PC-9 (cell line): ENCODE data around the gene ZC3H14. TPM values are rescaled to one million over a fixed set of nuclear protein-coding genes. Genes with fewer than 3 reads are reported as not detected.
"Not testable (repeated sequence)": the region's sequence is repeated elsewhere in the genome, so short reads cannot be mapped to it uniquely, and the experiment has no call there.

Experiments used
- BruUV-seq: library from RNA; stranded (reverse); fragments of 400-500 nt; replicated peaks from 2 replicates; lab custom pipeline; 2021; lab: Mats Ljungman, UMichigan
- CTCF ChIA-PET: fragments of 300-600 bp; sonication (Branson Sonifier 250); formaldehyde crosslinking; loops from one replicate; lab custom pipeline; 2022; ENCODE audit warnings: antibody characterized with exemption; lab: Charles Lee
- POLR2A ChIA-PET: fragments of 300-600 bp; sonication (Branson Sonifier 250); formaldehyde crosslinking; loops from one replicate; lab custom pipeline; 2022; ENCODE audit warnings: antibody characterized with exemption; ENCODE audit not compliant: unreplicated experiment; lab: Charles Lee
- DNase-seq, 2 experiments: peaks; one replicate each; pipeline versions ENCODE4 v3.0.0 to v3.0.0-alpha.2; 2015 to 2022; ENCODE audit warnings: mixed read lengths in 1 of 2
- H2AFZ ChIP-seq: fragments of 200-600 bp; sonication (generic); 2 replicates; pipeline ENCODE4 v1.8.1; 2017; ENCODE audit warnings: antibody characterized with exemption
- H3F3A ChIP-seq: fragments of 200-600 bp; sonication (generic); 2 replicates; pipeline ENCODE4 v1.8.1; 2017; ENCODE audit warnings: antibody characterized with exemption, mild to moderate bottlenecking, low read depth; ENCODE audit not compliant: insufficient read depth
- H3K27ac ChIP-seq: fragments of 200-600 bp; sonication (generic); 2 replicates; pipeline ENCODE4 v1.6.1; 2016; ENCODE audit warnings: mixed run types
- H3K27me3 ChIP-seq: fragments of 200-600 bp; sonication (generic); 2 replicates; pipeline ENCODE4 v1.6.1; 2016; ENCODE audit warnings: low read depth, mixed run types; ENCODE audit not compliant: insufficient read depth
- H3K36me3 ChIP-seq: fragments of 200-600 bp; sonication (generic); 2 replicates; pipeline ENCODE4 v1.6.1; 2016; ENCODE audit warnings: low read depth, mixed run types
- H3K4me1 ChIP-seq: fragments of 200-600 bp; sonication (generic); replicated peaks from 2 replicates; pipeline ENCODE4 v1.6.1; 2016; ENCODE audit warnings: mixed run types; ENCODE audit not compliant: insufficient read depth
- H3K4me2 ChIP-seq: fragments of 200-600 bp; sonication (generic); 2 replicates; pipeline ENCODE4 v1.6.1; 2017; ENCODE audit warnings: mixed run types
- H3K4me3 ChIP-seq: fragments of 200-600 bp; sonication (generic); 2 replicates; pipeline ENCODE4 v1.6.1; 2016; ENCODE audit warnings: mixed run types
- H3K79me2 ChIP-seq: fragments of 200-600 bp; sonication (generic); 2 replicates; pipeline ENCODE4 v1.6.1; 2017; ENCODE audit warnings: low read depth, mixed run types
- H3K9me2 ChIP-seq: fragments of 200-600 bp; sonication (generic); 2 replicates; pipeline ENCODE4 v1.8.1; 2017; ENCODE audit warnings: mild to moderate bottlenecking; ENCODE audit not compliant: insufficient read depth
- H3K9me3 ChIP-seq: fragments of 200-600 bp; sonication (generic); 2 replicates; pipeline ENCODE4 v1.8.1; 2016; ENCODE audit warnings: low read depth; ENCODE audit not compliant: insufficient read depth
- H4K20me1 ChIP-seq: fragments of 200-600 bp; sonication (generic); 2 replicates; pipeline ENCODE4 v1.8.1; 2017; ENCODE audit not compliant: insufficient read depth
- CTCF ChIP-seq: fragments of 200-600 bp; sonication (generic); conservative IDR thresholded peaks from 2 replicates; pipeline ENCODE4 v1.6.1; 2017; ENCODE audit warnings: mixed run types, antibody characterized with exemption, mild to moderate bottlenecking, moderate library complexity
- EZH2 ChIP-seq: fragments of 200-600 bp; sonication (generic); IDR thresholded peaks from 2 replicates; pipeline ENCODE4 v1.8.0; 2017; ENCODE audit warnings: antibody characterized with exemption, low read depth
- intact Hi-C: fragments of 100-400 bp; cut with micrococcal nuclease; formaldehyde crosslinking; loops from one replicate; pipeline ENCODE4 v1.10.0; 2022; ENCODE audit not compliant: unreplicated experiment
- total RNA-seq: library from RNA; stranded (reverse); gene quantifications from 2 replicates; pipeline ENCODE4 v1.2.3, GENCODE V29; 2021

The ZC3H14 gene
- total RNA-seq, 1 experiment from 2014 or later = 20.2 TPM

GRCh38 chr14:88522393-88522792 is 40.4 kb upstream of the ZC3H14 start:
- ChIA-PET CTCF (no interaction called here), POLR2A (no interaction called here)
- Histone ChIP-seq H3K27ac (no peak overlapping the region), H3K4me3 (no peak overlapping the region), H3K27me3 (no peaks in the 10 kb centered on the region), H4K20me1 (no peaks in the 10 kb centered on the region), H2AFZ (no peak overlapping the region), H3K4me1 (peaks cover 5% of the 10 kb centered on the region; the same call in 1 of the 2 replicates), H3K36me3 (no peaks in the 10 kb centered on the region), H3F3A (no peaks in the 10 kb centered on the region), H3K9me3 (no peaks in the 10 kb centered on the region), H3K9me2 (no peaks in the 10 kb centered on the region), H3K79me2 (no peaks in the 10 kb centered on the region), H3K4me2 (no peak overlapping the region)
- DNase-seq = no peak
- intact Hi-C loops = no loop called here
- TF ChIP-seq CTCF (no peak), EZH2 (no peak)
- BruUV-seq = no TSS peak

- POLR2A ChIA-PET, H3K9me2 ChIP-seq, H3K27me3 ChIP-seq, H3K4me2 ChIP-seq, BruUV-seq, DNase-seq, H3K9me3 ChIP-seq, H3K27ac ChIP-seq, H4K20me1 ChIP-seq, H3F3A ChIP-seq, intact Hi-C loops, H3K36me3 ChIP-seq, H2AFZ ChIP-seq, H3K79me2 ChIP-seq, H3K4me1 ChIP-seq, H3K4me3 ChIP-seq, CTCF ChIA-PET: not testable (repeated sequence)
Observed at GRCh38 chr14:88529889-88530288, 32.9 kb upstream of the ZC3H14 start.

- CTCF ChIA-PET = no interaction called here
- intact Hi-C loops = no loop called here
- H3K9me2 ChIP-seq = no peaks in the 10 kb centered on the region
- no peak overlapping the region for H2AFZ ChIP-seq
- no peaks in the 10 kb centered on the region for H3K9me3 ChIP-seq
- POLR2A ChIA-PET = no interaction called here
- H3K4me3 ChIP-seq = no peak overlapping the region
- no peaks in the 10 kb centered on the region for H3K79me2 ChIP-seq
- no peak for DNase-seq
- no peaks in the 10 kb centered on the region for H3K36me3 ChIP-seq
- no peak overlapping the region for H3K27ac ChIP-seq
- no peaks in the 10 kb centered on the region for H3K27me3 ChIP-seq
- H3K4me1 ChIP-seq = no peaks in the 10 kb centered on the region
- no peak for TF ChIP-seq EZH2
- no peak for TF ChIP-seq CTCF
- H4K20me1 ChIP-seq = no peaks in the 10 kb centered on the region
- H3K4me2 ChIP-seq = no peak overlapping the region
- BruUV-seq = no TSS peak
- H3F3A ChIP-seq = no peaks in the 10 kb centered on the region
Observed at GRCh38 chr14:88533064-88533602, 29.7 kb upstream of the ZC3H14 start.

GRCh38 chr14:88535149-88535548 is 27.7 kb upstream of the ZC3H14 start:
- no peak overlapping the region for H2AFZ ChIP-seq
- no peaks in the 10 kb centered on the region for H3K9me2 ChIP-seq
- BruUV-seq = no TSS peak
- TF ChIP-seq CTCF (no peak), EZH2 (no peak)
- DNase-seq = no peak
- CTCF ChIA-PET = no interaction called here
- H3K4me1 ChIP-seq = no peaks in the 10 kb centered on the region
- H4K20me1 ChIP-seq = no peaks in the 10 kb centered on the region
- intact Hi-C loops = no loop called here
- no peak overlapping the region for H3K4me2 ChIP-seq
- no peaks in the 10 kb centered on the region for H3K27me3 ChIP-seq
- H3K79me2 ChIP-seq = no peaks in the 10 kb centered on the region
- no peaks in the 10 kb centered on the region for H3K36me3 ChIP-seq
- no peaks in the 10 kb centered on the region for H3K9me3 ChIP-seq
- no peak overlapping the region for H3K4me3 ChIP-seq
- POLR2A ChIA-PET = no interaction called here
- no peaks in the 10 kb centered on the region for H3F3A ChIP-seq
- H3K27ac ChIP-seq = no peak overlapping the region
